OCI-LY1 (cell line): ENCODE measurements around the gene SFXN4.

Source experiments
- H2AFZ ChIP-seq: fragments of 200-600 bp; sonication (generic), shearing (Covaris generic); 2 replicates; pipeline ENCODE4 v1.6.0; 2014; ENCODE audit warnings: antibody characterized with exemption, mild to moderate bottlenecking, low read length
- H3F3A ChIP-seq: fragments of 200-600 bp; sonication (generic), shearing (Covaris generic); 2 replicates; pipeline ENCODE4 v1.6.0; 2014; ENCODE audit warnings: mild to moderate bottlenecking, antibody characterized with exemption, low read length, moderate library complexity; ENCODE audit not compliant: insufficient read depth
- H3K27ac ChIP-seq: fragments of 200-600 bp; sonication (generic); 2 replicates; pipeline ENCODE4 v1.5.1; 2014; ENCODE audit warnings: low read length, mixed run types, mild to moderate bottlenecking, low read depth; ENCODE audit not compliant: poor library complexity, severe bottlenecking
- H3K27me3 ChIP-seq: fragments of 200-600 bp; sonication (generic); 2 replicates; pipeline ENCODE4 v1.6.0; 2014; ENCODE audit warnings: antibody characterized with exemption, mild to moderate bottlenecking, low read length, moderate library complexity; ENCODE audit not compliant: insufficient read depth
- H3K36me3 ChIP-seq: fragments of 200-600 bp; sonication (generic); 2 replicates; pipeline ENCODE4 v1.6.1; 2014; ENCODE audit warnings: mild to moderate bottlenecking, antibody characterized with exemption, low read length, moderate library complexity, mixed read lengths; ENCODE audit not compliant: insufficient read depth
- H3K4me1 ChIP-seq: fragments of 200-600 bp; sonication (generic); 2 replicates; pipeline ENCODE4 v1.5.1; 2014; ENCODE audit warnings: mild to moderate bottlenecking, low read length, moderate library complexity; ENCODE audit not compliant: insufficient read depth, severe bottlenecking
- H3K4me2 ChIP-seq: fragments of 200-600 bp; sonication (generic), shearing (Covaris generic); 2 replicates; pipeline ENCODE4 v1.6.1; 2014; ENCODE audit warnings: low read length
- H3K4me3 ChIP-seq: fragments of 200-600 bp; sonication (generic); 2 replicates; pipeline ENCODE4 v1.5.1; 2014; ENCODE audit warnings: low read length, low read depth, mild to moderate bottlenecking, mixed read lengths; ENCODE audit not compliant: poor library complexity, severe bottlenecking
- H3K79me2 ChIP-seq: fragments of 200-600 bp; shearing (Covaris generic); 2 replicates; pipeline ENCODE4 v1.6.1; 2016; ENCODE audit warnings: mixed run types, low read length, mixed read lengths; ENCODE audit not compliant: insufficient read depth
- H3K9ac ChIP-seq: fragments of 200-600 bp; sonication (generic), shearing (Covaris generic); 2 replicates; pipeline ENCODE4 v1.6.1; 2014; ENCODE audit warnings: mild to moderate bottlenecking, low read length, mixed read lengths
- H3K9me2 ChIP-seq: fragments of 200-600 bp; sonication (generic), shearing (Covaris generic); 2 replicates; pipeline ENCODE4 v1.6.1; 2014; ENCODE audit warnings: low read depth, mild to moderate bottlenecking, low read length, mixed read lengths
- H3K9me3 ChIP-seq: fragments of 200-600 bp; shearing (Covaris generic); 2 replicates; pipeline ENCODE4 v1.6.1; 2014; ENCODE audit warnings: low read length, mixed read lengths
- H4K20me1 ChIP-seq: fragments of 200-600 bp; sonication (generic), shearing (Covaris generic); 2 replicates; pipeline ENCODE4 v1.6.0; 2016; ENCODE audit warnings: mild to moderate bottlenecking, low read length; ENCODE audit not compliant: insufficient read depth
- EZH2 ChIP-seq: fragments of 200-600 bp; sonication (generic), shearing (Covaris generic); IDR thresholded peaks from 2 replicates; pipeline ENCODE4 v1.8.0; 2017; ENCODE audit warnings: borderline replicate concordance, mixed run types, mild to moderate bottlenecking, antibody characterized with exemption, low read length, moderate library complexity, mixed read lengths
- TF ChIP-seq, protein P1 (sequence below): fragments of 200-600 bp; sonication (generic), shearing (Covaris generic); IDR thresholded peaks from 2 replicates; pipeline ENCODE4 v1.5.1; 2017; ENCODE audit warnings: mild to moderate bottlenecking, antibody characterized with exemption, low read length, moderate library complexity, mixed read lengths

Gene SFXN4

DNA sequence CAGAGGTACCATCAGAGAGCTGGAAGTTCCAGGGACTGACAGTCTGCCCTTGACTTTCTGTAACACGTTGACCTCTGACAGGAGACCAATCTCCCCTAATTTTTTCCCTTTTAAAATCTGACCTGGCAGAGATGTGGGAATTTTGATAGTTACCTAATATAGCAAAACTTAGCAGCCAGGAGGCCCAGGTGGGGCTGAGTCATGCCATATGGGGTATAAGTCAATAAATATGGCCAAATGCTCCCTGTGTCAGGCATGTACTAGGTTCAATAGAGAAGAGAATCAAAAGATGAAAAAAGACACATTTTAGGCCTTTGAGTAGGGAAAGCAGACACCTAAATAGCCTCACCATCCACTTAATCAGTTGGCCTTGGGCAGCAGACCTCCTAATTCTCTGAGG lies 35.7 kb upstream of the SFXN4 start:
- no peaks in the 10 kb centered on the region for H3K36me3 ChIP-seq
- no peaks in the 10 kb centered on the region for H3K27me3 ChIP-seq
- H4K20me1 ChIP-seq = no peaks in the 10 kb centered on the region
- no peak for TF ChIP-seq EZH2
- TF ChIP-seq, protein P1, sequence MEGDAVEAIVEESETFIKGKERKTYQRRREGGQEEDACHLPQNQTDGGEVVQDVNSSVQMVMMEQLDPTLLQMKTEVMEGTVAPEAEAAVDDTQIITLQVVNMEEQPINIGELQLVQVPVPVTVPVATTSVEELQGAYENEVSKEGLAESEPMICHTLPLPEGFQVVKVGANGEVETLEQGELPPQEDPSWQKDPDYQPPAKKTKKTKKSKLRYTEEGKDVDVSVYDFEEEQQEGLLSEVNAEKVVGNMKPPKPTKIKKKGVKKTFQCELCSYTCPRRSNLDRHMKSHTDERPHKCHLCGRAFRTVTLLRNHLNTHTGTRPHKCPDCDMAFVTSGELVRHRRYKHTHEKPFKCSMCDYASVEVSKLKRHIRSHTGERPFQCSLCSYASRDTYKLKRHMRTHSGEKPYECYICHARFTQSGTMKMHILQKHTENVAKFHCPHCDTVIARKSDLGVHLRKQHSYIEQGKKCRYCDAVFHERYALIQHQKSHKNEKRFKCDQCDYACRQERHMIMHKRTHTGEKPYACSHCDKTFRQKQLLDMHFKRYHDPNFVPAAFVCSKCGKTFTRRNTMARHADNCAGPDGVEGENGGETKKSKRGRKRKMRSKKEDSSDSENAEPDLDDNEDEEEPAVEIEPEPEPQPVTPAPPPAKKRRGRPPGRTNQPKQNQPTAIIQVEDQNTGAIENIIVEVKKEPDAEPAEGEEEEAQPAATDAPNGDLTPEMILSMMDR = no peak
- H3K79me2 ChIP-seq = no peaks in the 10 kb centered on the region
- no peak overlapping the region for H3K4me2 ChIP-seq
- H3F3A ChIP-seq = no peaks in the 10 kb centered on the region
- H3K4me3 ChIP-seq = no peak overlapping the region
- H3K9ac ChIP-seq = no peak overlapping the region
- H2AFZ ChIP-seq = no peak overlapping the region
- no peaks in the 10 kb centered on the region for H3K9me3 ChIP-seq
- H3K9me2 ChIP-seq = no peaks in the 10 kb centered on the region
- no peak overlapping the region for H3K27ac ChIP-seq
- peaks cover 4% of the 10 kb centered on the region for H3K4me1 ChIP-seq

DNA sequence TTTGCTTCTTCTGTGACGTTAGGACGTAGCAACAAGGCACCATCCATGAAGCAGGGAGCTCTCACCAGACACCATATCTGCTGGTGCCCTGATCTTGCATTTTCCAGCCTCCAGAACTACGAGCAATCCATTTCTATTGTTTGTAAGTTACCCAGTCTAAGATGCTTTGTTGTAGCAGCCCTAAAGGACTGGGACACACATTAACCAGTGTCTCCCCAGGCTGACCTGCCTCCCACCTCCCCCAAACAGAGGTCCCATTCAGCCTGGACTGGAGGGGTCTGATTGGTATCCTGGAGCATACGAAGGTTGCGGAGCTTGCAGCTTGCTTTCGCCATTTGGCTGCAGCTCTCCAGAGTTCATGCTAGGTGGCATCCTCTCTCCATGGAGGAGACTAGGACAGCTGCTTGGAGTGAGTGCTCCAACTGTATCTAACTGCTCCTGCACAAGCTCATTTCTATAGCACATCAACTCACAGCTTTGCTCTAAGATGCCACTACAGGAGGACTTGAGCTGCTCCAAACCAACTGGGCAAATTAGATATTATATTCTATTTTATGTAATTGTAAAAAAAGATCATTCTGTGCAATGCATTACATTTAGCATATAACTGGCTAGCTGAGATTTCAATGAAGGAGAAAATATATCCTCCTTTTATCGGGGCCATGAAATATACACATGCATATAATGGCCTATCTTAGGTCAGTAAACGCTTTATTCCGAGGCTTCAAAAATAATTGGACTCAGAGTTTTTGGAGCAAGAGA lies 33.9 kb upstream of the SFXN4 start:
- no peak overlapping the region for H3K4me2 ChIP-seq
- H2AFZ ChIP-seq = no peak overlapping the region
- H3K9ac ChIP-seq = no peak overlapping the region
- no peaks in the 10 kb centered on the region for H4K20me1 ChIP-seq
- H3K4me1 ChIP-seq = no peaks in the 10 kb centered on the region
- no peaks in the 10 kb centered on the region for H3K79me2 ChIP-seq
- no peaks in the 10 kb centered on the region for H3K36me3 ChIP-seq
- no peaks in the 10 kb centered on the region for H3K9me2 ChIP-seq
- TF ChIP-seq EZH2 = no peak
- TF ChIP-seq, protein P1 = peak; percentile 61
- H3F3A ChIP-seq = no peaks in the 10 kb centered on the region
- no peaks in the 10 kb centered on the region for H3K27me3 ChIP-seq
- H3K9me3 ChIP-seq = no peaks in the 10 kb centered on the region
- no peak overlapping the region for H3K4me3 ChIP-seq
- no peak overlapping the region for H3K27ac ChIP-seq

DNA sequence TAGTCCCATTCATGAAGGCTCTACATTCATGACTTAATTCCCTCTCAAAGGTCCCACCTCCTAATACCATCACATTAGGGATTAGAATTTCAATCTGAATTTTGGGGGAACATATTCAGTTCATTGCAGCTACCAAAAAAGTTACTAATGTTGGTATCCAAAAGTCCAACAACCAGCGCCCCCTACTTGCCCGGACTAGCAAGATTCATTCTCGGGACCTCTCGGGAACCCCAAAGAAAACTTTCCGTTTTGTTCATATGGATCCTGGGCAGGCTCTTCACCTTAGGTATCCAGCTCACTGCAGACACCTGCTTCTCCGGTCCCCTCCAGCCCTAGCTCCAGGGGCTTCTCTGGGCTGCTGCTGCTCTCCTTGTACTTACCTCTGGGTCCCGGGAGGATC lies 32.9 kb upstream of the SFXN4 start:
- H3K27me3 ChIP-seq = no peaks in the 10 kb centered on the region
- TF ChIP-seq, protein P1 = peak; percentile 64
- TF ChIP-seq EZH2 = no peak
- H3K9me3 ChIP-seq = no peaks in the 10 kb centered on the region
- H3K27ac ChIP-seq = no peak overlapping the region
- H3K9me2 ChIP-seq = no peaks in the 10 kb centered on the region
- no peak overlapping the region for H3K4me2 ChIP-seq
- H4K20me1 ChIP-seq = no peaks in the 10 kb centered on the region
- no peak overlapping the region for H3K9ac ChIP-seq
- H3K36me3 ChIP-seq = no peaks in the 10 kb centered on the region
- no peak overlapping the region for H2AFZ ChIP-seq
- H3K4me3 ChIP-seq = no peak overlapping the region
- no peaks in the 10 kb centered on the region for H3K4me1 ChIP-seq
- H3F3A ChIP-seq = no peaks in the 10 kb centered on the region
- H3K79me2 ChIP-seq = no peaks in the 10 kb centered on the region
